Activated effector memory CD4-positive, alpha-beta T cell treated with anti-CD3 and anti-CD28 coated beads, Interleukin-2, amount 50 U/mL, for 16 hours (primary cell): ENCODE results near the gene ADAMTSL1.

Experiments
- DNase-seq: peaks from one replicate; pipeline ENCODE4 v3.0.0-alpha.2; 2020

ADAMTSL1 gene

GRCh38 chr9:18614651-18615050 is 140.7 kb downstream of the ADAMTSL1 start:
- no peak for DNase-seq

- DNase-seq, result no peak
Measured at GRCh38 chr9:18616976-18617375, 143.0 kb downstream of the ADAMTSL1 start.

- DNase-seq, result no peak
Measured at GRCh38 chr9:18617759-18618158, 143.8 kb downstream of the ADAMTSL1 start.

- no peak for DNase-seq
Measured at GRCh38 chr9:18618862-18619261, 144.9 kb downstream of the ADAMTSL1 start.

- DNase-seq, result no peak
Measured at GRCh38 chr9:18622186-18622836, 148.4 kb downstream of the ADAMTSL1 start.

GRCh38 chr9:18623221-18624079 is 149.5 kb downstream of the ADAMTSL1 start:
- DNase-seq, result no peak

GRCh38 chr9:18626046-18626698 is 152.2 kb downstream of the ADAMTSL1 start:
- no peak for DNase-seq

GRCh38 chr9:18629136-18629535 is 155.2 kb downstream of the ADAMTSL1 start:
- no peak for DNase-seq

- no peak for DNase-seq
Measured at GRCh38 chr9:18632632-18633403, 158.9 kb downstream of the ADAMTSL1 start.

GRCh38 chr9:18636781-18637180 is 162.8 kb downstream of the ADAMTSL1 start:
- no peak for DNase-seq

GRCh38 chr9:18638371-18639249 is 164.7 kb downstream of the ADAMTSL1 start:
- DNase-seq, result no peak

GRCh38 chr9:18639911-18640310 is 166.0 kb downstream of the ADAMTSL1 start:
- no peak for DNase-seq

- no peak for DNase-seq
Measured at GRCh38 chr9:18658804-18659705, 185.1 kb downstream of the ADAMTSL1 start.

GRCh38 chr9:18660001-18660400 is 186.0 kb downstream of the ADAMTSL1 start:
- DNase-seq, result no peak

GRCh38 chr9:18662320-18662719 is 188.4 kb downstream of the ADAMTSL1 start:
- DNase-seq, result no peak

GRCh38 chr9:18665947-18666346 is 192.0 kb downstream of the ADAMTSL1 start:
- no peak for DNase-seq

GRCh38 chr9:18666348-18666747 is 192.4 kb downstream of the ADAMTSL1 start:
- DNase-seq, result no peak

GRCh38 chr9:18666986-18667772 is 193.2 kb downstream of the ADAMTSL1 start:
- DNase-seq, result no peak

- DNase-seq, result no peak
Measured at GRCh38 chr9:18668944-18669343, 195.0 kb downstream of the ADAMTSL1 start.

- DNase-seq, result no peak
Measured at GRCh38 chr9:18672706-18673105, 198.8 kb downstream of the ADAMTSL1 start.
